HG02588 (cell line): ENCODE results near the gene PAX3.

ENCODE experiments used
- ATAC-seq: cut with Tn5 transposase; IDR thresholded peaks from one replicate; pipeline ENCODE4 v1.9.1; 2021; ENCODE audit warnings: mild to moderate bottlenecking, moderate library complexity; ENCODE audit not compliant: unreplicated experiment

PAX3 gene

GRCh38 chr2:222310747-222311318 is 12.0 kb upstream of the PAX3 start:
- ATAC-seq = no peak

- ATAC-seq = no peak
These were observed 11.0 kb upstream of the PAX3 start for GRCh38 chr2:222309766-222310165.

GRCh38 chr2:222309361-222309760 is 10.6 kb upstream of the PAX3 start:
- no peak for ATAC-seq

- no peak for ATAC-seq
These were observed 9.4 kb upstream of the PAX3 start for GRCh38 chr2:222307978-222308730.

- peak; percentile 48 for ATAC-seq
These were observed 8.5 kb upstream of the PAX3 start for GRCh38 chr2:222307143-222307756.

- no peak for ATAC-seq
These were observed 7.8 kb upstream of the PAX3 start for GRCh38 chr2:222306393-222307142.

GRCh38 chr2:222305516-222306392 is 7.0 kb upstream of the PAX3 start:
- no peak for ATAC-seq

GRCh38 chr2:222304737-222305515 is 6.1 kb upstream of the PAX3 start:
- ATAC-seq = no peak

- ATAC-seq = no peak
These were observed 5.3 kb upstream of the PAX3 start for GRCh38 chr2:222303828-222304736.

GRCh38 chr2:222303045-222303827 is 4.4 kb upstream of the PAX3 start:
- no peak for ATAC-seq

GRCh38 chr2:222302178-222303018 is 3.6 kb upstream of the PAX3 start:
- ATAC-seq = no peak

GRCh38 chr2:222301796-222302118 is 3.0 kb upstream of the PAX3 start:
- no peak for ATAC-seq

- ATAC-seq = no peak
These were observed 2.4 kb upstream of the PAX3 start for GRCh38 chr2:222301053-222301795.

GRCh38 chr2:222300726-222301052 is 1.9 kb upstream of the PAX3 start:
- no peak for ATAC-seq

GRCh38 chr2:222299906-222300725 is 1.3 kb upstream of the PAX3 start:
- no peak for ATAC-seq

GRCh38 chr2:222298001-222298310 is 842 bp downstream of the PAX3 start:
- no peak for ATAC-seq
